NAMALWA (cell line): Measurements from ENCODE around the gene ZFP64.
"Not testable (repeated sequence)": the region's sequence is repeated elsewhere in the genome, so short reads cannot be mapped to it uniquely, and the experiment has no call there.

ENCODE experiments used
- DNase-seq: peaks from one replicate; pipeline ENCODE4 v3.0.0-alpha.2; 2015; ENCODE audit warnings: low spot score

The ZFP64 gene

DNA sequence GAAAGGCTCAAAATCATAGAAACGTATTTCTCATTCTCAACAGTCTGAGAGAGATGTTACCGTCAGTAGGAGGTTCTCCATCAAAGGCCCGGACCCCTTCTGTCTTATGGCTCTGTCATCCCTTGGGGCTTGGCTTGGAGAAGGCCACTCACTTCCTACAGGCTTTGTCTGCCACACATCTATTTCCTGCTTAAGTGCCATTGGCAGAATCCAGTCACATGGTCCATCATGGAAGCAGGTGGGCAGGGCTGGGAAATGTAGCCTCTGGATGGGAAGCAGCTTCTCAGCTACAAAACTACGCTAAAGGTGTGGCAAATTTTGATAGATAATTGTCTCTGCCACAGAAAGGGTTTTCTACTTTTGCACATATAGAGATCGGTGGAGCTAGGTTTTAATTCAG lies 12.6 kb upstream of the ZFP64 start:
- DNase-seq, result no peak

DNA sequence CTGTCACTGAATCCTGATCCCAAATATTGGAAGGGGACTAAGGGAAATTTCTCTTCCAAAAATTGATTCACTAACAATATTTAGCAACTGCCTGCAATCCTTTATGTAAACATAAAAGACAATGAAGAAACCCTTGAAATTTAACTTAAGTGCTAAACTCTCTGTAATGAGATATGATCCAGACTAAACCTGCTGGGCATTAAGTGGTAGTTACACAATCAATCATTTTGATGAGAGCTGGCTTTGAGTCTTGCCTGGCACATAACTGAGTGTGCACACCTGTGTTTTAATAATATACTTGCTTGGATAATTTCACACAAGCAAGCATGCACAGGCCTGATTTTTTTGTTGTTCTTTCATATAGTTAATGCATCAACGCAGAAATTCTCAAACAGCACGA lies 9.8 kb upstream of the ZFP64 start:
- no peak for DNase-seq

DNA sequence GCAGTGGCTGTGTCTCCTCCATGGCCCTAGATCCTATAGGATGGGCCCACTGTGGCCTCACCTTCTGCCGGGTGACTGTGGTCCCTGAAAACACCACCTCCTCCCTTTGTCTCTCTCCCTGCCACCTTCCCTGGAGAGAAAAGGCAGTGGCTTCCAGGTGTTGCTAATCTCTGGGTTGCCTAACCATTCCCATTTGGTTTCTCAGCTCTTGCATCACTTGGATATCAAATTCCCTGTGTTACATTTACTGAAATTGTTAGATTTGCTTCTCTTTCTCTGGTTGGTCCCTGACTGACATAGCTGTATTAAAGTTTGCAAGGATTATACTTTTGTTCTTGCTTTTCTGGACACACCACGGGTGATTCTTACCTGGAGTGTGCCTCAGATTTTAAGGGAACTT lies 9.3 kb upstream of the ZFP64 start:
- no peak for DNase-seq

DNA sequence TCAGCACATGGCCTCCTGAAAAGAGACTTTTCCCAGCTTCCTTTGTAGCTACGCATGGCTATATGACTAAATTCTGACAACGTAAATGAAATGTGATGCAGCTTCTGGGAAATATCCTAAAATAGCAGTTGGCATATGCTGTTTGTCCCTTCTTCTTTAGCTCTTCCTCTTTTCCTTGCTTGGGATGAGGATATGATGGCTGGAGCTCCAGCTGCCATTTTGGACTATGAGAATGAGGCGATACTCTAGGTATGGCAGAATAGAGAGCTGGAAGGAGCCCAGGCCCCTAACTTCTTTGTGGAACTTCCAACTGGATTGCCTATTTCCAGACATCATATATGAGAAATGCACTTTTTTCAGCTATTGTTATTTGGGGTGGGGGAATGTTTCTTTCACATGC lies 5.3 kb upstream of the ZFP64 start:
- DNase-seq, result no peak

DNA sequence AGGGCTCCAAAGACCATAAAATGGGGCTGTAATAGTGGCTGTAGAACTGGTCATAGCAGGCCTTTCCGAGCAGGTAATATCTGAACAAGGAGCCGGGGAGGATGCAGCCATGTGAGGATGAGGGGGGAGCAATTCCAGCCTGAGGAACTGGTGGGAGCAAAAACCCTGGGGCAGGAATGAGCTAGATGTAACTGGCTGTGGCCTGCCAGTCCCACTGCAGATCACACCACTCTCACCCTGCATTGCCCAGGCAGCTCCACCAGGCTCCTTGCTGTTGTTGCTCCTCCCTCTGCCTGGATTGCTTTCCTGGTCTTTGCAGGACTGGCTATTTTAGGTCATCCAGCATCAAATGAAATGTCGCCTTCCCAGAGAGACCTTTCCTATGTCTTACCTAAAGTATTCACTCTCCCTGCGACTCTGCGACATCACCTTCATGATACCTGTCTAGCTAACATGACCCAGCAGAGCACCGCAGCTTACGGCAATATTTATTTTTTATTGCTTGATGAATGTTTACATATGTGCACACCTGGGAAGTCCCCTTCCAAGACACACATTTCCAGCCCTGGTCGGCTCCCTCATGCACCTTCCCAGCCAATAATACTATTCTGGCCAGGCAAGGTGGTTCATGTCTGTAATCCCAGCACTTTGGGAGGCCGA lies 2.4 kb upstream of the ZFP64 start:
- no peak for DNase-seq

DNA sequence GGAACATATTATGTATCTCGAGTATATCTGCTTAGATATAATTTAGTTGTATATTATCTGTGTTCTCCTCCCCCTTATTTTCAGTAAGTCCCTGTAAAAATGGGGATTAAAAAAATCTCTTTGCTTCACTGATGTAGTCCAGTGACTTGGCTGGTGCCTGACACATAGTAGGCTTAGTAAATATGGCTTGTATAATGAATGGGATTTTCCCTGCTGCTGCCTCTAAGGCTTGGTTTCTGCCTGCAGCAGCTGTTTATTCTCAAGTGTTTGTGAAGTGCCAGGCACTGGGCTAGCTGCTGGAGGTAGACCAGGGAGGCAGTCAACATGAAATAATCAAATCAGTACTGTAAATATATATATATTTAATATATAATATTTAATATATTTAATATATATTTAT lies 1.6 kb upstream of the ZFP64 start:
- no peak for DNase-seq

DNA sequence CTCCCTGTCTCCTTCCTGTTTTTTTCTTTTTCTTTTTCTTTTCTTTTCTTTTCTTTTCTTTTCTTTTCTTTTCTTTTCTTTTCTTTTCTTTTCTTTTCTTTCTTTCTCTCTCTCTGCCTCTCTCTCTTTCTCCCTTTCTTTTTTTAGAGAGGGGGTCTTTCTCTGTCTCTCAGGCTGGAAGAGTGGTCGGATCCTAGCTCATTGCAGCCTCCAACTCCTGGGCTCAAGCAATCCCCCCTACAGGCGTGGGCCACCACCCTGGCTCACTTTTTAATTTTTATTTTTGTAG lies 1.1 kb upstream of the ZFP64 start:
- not testable (repeated sequence) for DNase-seq

DNA sequence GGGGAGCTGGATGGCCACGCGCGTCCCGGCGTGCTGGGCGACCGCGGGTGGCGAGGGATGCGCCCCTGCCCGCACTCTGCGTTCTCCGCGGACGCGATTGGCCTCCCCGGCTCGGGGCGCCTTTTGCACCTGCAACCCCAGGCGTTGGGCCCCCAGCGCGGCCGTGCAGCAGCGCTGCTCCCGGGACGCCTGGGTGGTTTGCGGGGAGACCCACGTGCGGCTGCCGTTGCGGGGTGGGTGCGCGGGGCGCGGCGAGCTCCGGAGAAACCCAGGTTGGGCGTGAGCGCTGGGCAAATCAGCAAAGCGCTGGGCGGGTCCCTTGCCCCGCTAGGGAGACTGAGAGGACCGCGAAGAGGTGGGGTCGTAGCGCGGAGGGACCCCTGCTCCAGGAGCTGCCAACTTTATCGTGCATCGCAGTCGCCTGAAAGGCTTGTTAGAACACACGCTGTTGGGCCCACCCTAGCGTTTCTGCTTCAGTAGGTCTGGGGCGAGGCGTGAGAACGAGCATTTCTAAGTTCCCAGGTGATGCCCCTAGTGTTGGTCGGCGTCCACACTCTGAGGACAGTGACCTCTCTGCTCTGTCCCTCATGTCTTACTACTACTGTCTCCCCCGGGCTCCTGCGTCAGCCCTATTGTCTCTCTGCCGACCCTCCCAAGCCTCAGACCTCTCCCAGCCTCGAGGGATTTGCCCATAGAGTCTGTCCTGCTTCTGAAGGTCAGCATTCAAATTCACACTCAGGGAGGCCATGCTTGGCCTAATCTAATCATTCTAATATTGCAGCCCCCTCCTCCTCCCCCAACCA lies 538 bp upstream of the ZFP64 start:
- peak; percentile 63 for DNase-seq

DNA sequence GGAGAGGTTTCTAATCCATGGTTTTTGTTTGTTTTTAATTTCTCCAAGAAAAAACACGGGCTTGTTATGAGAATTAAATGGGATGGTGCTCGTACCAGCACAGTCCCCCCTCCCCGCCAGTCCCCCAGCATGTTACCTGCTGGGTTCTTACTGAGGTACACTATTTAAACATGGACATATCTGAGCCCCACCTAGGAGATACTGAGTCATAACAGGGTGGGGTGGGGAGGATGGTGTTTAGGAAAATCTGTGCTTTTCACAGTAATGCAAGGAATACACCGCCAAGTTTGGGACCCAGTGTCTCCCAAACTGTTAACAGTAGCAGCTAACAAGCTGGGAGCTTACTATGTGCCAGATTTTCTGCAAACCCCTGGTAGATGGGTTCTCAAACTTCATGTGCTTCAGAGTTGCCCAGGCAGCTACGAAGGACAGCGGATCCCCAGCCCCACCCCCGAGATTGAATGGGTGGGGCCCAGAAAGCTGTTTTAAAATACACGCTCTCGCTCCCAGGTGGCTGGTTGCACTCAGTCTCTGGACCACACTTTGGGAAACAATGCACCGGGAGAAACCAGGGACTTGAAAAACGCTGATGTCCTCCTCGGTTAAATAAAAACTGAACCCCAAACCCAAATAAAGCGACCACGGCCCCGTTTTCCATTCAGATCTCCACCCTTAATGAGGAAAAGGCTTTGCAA lies 995 bp downstream of the ZFP64 start:
- DNase-seq, result peak; percentile 67

DNA sequence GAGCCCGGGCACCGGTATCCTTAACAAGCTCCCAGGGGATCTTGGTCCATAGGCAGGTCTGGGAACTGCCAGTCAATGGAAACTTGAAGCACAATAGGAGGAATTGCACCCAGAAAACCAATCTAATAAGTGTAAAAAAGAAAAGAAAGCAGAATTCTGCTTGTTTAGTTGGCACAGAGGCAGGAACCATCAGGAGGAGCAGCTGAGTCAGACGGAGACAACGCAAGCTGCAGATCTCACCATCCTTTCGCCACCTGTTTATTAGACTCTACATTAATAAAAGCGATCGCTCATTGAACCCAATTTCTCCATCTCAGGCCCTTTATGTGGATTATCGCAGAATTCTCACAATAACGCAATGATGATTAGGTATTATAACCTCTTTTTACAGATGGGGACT lies 9.8 kb downstream of the ZFP64 start:
- no peak for DNase-seq

DNA sequence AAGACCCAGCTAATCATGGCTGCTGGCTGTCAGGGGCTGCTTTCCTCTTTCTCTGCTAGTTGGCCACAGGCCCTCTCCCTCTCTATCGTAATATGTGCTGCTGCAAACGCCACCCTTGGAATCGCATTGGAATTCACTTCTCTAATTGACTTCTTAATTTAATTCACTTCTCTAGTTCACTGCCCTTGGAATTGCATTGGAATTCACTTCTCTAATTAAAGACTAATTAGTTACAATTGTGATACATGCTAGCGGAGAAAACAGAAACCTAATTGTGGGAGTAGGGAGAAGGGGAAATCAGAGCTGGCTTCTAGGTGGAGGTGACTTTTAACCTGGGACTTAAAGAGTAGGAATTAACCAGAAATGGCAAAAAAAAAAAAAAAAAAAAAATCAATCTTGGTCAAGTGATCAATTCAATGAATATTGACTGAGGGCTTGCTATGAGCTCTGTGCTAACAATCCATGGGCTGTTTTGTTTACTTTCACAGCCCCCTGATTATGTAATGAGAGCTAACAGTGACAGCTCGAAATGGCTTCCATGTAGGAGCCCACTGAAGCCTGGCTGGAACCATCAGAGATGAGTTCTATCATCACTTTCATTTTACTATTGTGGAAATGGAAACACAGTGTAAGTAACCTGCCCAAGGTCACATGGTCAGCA lies 11.3 kb downstream of the ZFP64 start:
- no peak for DNase-seq

DNA sequence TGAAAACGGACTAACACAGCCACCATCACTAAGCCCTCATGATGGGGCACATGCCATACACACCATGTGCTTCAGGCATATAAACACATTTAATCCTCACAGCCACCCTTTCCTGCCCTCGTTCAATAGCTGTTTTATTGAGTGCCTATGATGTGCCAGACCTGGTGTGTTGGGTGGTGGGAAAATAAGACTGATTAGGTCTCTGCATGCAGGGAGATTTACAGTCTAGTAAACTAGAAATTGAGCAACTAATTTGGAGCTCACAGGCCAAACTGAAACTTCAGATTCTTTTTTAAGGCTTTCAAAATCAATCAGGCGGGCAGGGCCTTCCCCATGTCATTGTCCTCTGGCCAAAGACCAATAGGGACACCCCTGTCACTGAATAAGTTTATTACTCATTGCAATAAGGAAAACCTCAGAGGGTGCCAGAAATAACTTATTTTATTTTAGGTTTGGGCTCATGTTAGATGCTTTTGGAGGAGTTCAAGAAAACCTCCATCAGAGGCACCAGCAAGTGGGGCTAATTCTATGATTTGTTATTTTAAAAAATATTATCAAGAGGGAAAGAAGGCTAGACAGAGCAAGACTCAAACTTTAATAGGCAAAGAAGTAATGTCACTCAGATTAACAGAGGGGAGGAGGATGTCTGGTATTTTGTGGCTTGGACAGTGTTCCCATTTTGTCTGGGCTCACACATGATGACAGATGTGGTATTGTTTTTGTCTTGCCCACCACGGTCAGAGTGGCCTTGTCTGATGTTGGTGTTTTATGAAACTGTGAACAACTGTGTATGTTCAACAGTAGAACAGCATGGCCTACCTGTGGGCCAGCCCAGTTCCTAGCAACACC lies 12.0 kb downstream of the ZFP64 start:
- DNase-seq, result no peak

DNA sequence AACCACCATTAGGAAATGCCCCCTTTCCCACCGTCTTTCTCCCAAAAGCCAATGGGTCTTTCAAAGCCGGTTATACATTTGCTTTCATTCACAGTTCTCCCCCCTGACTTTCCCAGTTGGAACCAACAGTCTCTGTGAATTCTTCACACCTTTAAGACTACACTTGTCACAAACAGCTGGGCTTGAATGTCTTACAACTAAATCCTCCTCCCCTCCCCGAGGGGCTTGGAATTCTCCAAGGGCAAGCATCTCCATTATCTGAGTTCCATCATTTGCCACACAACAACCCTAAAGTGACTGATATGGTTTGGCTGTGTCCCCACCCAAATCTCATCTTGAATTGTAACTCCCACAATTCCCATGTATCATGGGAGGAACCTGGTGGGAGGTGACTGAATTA lies 12.9 kb downstream of the ZFP64 start:
- DNase-seq, result no peak

DNA sequence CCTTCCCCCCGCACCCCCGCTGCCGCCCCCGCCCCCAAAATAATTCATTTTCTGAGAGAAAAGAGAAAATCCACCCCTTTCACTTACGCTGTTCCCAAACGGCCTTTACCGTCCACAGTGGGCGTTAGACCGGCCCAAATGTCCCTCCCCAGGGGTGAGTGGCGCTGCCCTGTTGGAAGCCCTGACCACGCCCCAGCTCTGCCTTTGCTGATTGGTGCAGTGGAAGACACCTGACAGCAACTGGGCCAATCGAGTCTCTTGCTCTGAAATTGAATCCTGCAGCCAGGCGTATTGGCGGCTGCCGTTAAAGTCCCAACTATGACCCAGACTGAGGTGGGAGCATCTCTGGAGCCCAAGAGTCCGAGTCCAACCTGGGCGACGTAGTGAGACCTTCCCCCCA lies 15.7 kb downstream of the ZFP64 start:
- no peak for DNase-seq

DNA sequence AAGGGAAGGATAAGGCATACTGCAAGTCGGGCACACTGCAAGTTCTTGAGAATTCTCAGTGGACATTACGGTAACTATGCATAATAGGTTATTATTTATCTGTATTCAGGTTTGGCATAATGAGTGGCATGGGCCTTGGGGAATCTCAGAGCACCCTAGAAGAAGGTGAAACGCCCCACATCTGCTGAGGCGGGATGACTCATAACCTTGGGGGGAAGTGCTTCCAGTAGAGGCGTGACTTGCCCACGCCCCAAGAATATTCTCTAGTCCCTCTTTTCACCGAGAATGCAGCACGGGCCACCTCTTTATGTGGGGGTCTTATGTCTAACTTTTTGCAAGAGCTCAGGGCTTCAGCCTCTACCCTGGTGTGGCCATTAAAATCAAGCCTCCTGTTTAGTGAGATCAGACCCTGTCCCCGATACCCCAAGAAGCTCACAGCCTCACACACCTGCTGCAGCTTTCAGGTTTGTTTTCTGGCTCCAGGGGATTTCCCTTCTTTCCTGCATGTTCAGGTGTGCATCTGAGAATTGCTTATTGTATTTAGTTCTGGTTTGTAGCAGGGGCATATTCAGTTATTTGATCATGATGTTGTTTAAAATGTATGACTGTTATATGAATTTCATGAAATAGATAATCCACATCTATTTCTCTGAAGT lies 19.1 kb downstream of the ZFP64 start:
- DNase-seq, result no peak

DNA sequence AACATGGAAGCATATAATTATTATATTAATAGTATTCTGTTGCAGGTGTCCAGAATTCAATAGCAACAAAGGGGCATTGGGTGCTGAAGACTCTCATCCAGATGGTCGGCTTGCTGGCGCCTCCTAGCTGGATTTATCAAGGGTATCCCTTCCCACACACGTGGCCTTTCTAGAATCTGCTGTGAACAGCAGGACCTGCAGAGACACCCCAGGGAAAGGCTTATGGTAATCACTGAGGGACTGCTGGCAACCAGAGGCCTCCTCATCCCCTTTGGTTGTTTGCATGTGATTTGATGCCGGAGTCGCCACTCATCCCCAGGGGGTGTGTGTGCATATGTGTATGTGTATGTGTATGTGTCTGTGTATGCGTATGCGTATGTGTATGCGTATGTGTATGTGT lies 20.6 kb downstream of the ZFP64 start:
- DNase-seq, result no peak

DNA sequence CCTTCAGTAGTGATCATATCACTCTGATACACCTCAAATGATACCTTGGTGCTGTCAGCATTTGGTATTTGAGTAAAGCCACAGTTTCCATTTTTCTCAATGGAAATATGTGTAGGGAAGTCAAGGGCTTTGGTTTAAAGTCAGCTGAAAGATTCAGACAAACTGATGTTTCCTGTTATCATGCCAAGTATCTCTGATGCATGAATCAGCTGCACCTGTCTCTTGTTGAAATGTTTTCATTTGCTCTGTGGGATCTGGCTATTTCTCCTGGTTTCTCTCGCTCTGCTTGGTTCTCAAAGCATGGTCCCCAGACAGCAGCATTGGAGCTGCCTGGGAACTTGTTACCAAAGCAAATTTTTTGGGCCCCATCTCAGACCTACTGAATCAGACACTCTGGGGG lies 23.5 kb downstream of the ZFP64 start:
- no peak for DNase-seq

DNA sequence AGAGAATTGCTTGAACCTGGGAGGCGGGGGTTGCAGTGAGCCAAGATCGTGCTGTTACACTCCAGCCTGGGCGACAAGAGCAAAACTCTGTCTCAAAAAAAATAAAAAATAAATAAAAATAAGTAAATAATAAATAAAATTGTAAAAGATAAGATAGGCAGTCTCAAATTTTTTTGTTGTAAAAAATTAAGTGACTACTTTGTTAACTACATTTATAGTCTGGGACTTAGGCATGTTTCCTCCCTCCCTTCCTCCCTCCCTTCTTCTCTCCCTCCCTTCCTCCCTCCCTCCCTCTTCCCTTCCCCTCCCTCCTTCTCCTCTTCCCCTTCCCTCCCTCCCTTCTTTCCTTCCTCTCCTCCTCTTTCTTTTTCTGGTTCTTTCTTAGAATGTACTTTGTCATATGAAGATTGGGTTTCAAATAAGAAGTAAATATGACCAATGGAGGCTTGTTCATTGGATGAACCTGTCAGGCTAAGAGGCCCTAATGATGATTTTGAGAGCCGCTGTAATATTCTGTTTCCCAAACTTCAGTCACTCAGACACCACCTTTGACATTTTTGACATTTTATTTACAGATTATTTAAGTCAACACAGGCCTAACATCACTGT lies 24.2 kb downstream of the ZFP64 start:
- DNase-seq, result no peak

DNA sequence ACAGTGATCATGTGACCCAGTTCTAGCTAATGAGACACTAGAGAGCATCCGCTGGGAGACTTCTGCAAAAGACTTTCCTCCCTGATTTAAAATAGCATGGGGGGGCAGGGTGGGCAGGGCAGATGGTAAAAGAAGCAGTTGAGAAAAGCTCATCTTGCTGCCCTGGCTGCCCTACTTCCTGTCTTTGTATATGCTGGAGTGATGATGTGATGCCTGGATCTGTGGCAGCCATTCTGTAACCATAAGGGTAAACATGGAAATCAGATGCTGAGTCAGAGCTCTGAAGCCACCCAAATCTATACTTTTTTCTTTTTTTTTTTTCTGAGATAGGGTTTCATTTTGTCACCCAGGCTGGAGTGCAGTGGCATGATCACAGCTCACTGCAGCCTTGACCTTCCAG lies 25.4 kb downstream of the ZFP64 start:
- no peak for DNase-seq

DNA sequence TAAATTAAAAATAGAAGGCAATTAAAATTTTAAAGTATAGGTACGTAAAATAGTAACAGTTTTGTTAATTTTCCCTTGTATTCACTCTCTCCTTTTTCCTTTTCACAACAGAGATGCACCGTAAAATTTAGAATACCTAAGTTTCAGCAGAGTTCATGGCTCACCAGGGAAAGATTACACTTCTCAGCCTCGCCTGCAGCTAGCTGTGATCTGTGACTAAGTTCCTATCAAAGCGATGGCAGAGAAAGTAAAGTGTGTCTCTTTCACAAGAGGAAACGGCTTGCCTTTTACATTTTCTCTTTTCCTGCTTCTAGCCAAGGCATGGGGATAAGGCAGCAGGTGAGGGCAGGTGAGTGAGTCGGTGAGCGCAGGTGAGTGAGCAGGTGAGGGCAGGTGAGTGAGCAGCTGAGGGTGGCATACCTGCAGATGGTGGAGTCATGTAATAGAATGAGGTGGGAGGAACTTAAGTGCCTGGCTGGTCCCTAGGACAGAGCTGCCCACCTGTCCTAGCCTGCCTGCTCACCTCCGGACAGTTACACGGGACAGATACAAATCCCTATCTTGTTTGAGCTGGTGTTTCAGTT lies 30.9 kb downstream of the ZFP64 start:
- DNase-seq, result no peak
